GM19328 (cell line): ENCODE data around the gene DUOXA2.
"Not testable (repeated sequence)": the region's sequence is repeated elsewhere in the genome, so short reads cannot be mapped to it uniquely, and the experiment has no call there.

Experiments used
- ATAC-seq: cut with Tn5 transposase; IDR thresholded peaks from one replicate; pipeline ENCODE4 v1.9.1; 2021; ENCODE audit warnings: mild to moderate bottlenecking, moderate library complexity; ENCODE audit not compliant: unreplicated experiment

DUOXA2 gene

DNA sequence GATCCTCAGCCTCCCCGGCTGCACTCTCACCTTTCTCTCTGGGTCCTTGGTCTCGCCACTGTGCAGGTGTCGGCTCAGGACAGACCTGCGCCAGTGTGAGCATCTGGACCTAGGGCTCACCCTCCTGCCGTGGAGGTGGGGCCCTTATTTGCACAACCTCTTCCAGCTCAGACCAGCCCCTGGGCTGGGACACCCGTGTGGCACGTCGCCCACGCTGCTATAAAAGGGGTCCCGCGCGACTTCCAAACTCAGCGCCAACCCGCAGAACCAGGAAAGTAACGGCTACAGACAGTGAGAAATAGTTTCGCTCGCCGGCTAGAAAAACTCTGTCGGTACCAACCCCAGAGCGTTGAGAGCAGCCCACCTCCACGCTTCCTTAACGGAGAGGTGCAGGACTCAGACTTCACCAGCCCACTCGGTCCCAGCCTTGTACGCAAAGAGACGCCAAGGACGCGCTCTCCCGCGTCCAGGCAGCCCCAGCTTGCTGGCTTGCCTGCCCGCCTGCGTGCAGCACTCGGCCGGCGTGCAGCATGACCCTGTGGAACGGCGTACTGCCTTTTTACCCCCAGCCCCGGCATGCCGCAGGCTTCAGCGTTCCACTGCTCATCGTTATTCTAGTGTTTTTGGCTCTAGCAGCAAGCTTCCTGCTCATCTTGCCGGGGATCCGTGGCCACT is at the start of gene DUOXA2, which contains the start of gene DUOX2:
Gene DUOXA2 (plus strand): TSS at position 251 of the 675 bp plus-strand sequence. CDS start 280 bp downstream, at position 531.
Gene DUOX2 (minus strand): TSS at position 97 of the 675 bp plus-strand sequence. CDS start 761 bp downstream, outside the sequence.
- ATAC-seq = no peak

DNA sequence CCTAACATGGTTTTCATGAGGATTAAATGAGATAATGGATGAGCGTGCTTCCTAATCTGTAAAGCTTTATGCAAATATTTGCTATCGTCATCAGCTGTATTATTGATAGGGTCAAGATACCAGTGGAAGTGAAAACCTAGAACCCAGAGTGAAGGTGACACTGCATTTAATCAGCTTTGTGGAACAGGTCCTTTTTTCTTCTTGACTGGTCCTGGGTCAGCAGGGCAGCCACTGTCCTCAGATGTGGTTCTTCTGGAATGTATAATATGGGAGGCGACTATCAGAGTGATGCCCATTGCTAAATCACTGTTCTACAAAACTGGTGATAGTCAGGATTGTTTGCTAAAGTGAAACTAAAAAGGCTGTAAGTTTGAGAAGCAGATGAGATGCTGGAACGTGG is 49.7 kb upstream of the DUOXA2 start:
- ATAC-seq = no peak

DNA sequence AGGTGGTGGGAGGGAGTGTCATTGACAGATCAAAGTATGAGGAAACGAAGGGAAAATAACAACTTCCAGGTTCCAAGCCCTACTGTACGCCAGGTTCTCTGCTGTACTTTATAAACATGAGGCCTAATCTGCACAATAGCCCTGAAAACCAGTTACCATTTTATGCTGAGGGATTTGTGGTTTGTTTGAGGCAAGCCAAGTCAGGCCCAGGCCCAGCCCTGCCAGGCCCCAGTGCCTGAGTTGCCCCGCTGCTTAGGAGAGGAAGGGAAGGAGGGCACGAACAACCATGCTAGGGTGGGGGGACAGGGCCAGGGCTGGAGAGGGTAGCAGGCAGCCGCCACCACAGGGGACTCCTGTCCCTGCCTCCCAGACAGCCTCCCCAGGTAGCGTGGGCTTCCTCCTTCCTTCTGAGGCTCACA is 44.2 kb upstream of the DUOXA2 start:
- not testable (repeated sequence) for ATAC-seq

DNA sequence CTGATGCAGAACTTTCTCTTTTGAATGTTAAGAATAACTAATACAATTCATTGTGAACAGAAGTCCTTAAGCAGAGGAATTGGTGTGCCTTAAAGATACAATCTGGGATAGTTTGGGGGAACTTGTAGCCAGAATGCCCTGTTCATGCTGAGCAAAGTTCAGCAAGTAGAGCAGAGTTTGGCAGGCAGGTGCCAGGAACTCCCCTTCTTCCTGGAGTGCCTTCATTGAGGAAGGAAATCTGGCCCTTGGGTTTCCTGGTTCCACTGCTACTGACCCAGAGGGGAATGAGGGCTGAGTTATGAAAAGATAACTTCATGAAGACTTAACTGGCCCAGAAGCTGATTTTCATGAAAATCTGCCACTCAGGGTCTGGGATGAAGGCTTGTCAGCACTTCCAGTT is 40.5 kb upstream of the DUOXA2 start:
- not testable (repeated sequence) for ATAC-seq

DNA sequence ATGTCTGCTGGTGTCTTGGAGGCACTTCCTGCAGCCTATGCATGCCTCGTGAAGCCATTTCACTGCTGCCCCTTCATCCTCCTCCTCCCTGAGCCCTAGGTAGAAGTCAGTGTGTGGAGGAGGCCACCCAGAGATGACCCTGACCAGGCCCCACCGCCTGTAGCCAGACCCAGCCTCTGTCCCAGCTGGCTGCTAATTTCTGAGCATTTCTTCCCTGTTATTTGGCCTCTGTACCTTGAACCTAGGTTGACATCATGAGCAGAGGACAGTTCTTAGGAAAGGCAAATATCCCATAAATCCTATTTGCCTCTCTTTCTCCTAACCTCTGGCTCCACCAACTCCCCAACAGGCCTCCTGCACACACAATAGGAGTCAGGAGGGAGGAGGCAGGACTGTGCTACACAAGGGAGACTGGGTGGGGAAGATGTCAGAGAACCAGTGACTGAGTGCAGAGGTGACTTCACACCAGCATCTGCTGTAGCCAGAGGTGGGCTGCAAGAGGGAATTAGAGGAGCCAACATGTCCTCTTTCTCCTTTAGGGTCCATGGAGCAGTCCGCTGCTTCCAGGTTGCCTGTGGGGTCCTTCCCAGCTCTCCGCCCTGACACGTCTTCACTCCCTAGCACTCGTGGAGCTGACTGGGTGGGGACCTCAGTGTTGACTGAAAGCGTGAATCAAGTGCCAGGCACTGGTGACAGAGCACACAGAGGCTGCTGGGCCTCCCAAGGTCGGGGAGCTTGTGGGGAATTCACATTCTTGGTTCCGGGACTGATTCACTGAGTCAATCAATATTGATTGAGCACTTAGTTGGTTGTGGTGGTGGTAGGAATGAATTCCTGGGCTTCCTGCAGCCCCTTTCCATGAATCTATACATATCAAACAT is 38.4 kb upstream of the DUOXA2 start:
- not testable (repeated sequence) for ATAC-seq

DNA sequence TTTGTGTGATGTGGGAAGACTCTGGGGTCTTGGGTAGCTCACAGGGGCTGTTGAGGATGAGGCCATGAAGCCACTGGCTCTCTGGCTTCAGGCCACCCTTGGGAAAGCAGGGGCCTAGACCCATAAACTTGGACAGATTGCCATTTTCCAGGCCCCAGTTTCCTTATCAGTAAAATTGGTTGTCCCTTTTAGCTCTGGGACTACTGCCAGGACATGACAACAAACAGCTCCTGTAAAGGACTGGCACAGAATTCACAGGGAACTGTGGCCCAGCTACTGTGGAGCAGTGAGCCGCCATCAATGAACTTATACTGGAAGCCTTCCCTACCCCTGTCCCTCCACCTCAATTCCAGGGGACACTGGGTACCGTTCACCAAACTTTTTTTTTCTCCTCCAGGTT is 36.7 kb upstream of the DUOXA2 start:
- ATAC-seq = not testable (repeated sequence)

DNA sequence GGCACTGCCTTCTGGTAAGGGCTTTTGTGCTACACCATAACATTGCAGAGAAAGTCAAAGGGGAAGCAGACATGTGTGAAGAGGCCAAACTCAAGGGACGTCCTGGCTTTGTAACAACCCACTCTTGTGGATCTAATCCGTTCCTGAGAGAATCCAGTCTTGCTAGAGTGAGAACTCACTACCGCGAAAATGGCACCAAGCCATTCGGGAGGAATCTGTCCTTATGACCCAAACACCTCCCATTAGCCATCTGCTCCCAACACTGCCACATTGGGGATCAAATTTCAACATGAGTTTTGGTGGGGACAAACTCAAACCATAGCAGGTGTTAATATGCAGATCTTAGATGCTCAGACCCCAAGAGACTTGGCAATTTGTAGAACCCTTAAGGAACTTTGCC is 34.9 kb upstream of the DUOXA2 start:
- not testable (repeated sequence) for ATAC-seq

DNA sequence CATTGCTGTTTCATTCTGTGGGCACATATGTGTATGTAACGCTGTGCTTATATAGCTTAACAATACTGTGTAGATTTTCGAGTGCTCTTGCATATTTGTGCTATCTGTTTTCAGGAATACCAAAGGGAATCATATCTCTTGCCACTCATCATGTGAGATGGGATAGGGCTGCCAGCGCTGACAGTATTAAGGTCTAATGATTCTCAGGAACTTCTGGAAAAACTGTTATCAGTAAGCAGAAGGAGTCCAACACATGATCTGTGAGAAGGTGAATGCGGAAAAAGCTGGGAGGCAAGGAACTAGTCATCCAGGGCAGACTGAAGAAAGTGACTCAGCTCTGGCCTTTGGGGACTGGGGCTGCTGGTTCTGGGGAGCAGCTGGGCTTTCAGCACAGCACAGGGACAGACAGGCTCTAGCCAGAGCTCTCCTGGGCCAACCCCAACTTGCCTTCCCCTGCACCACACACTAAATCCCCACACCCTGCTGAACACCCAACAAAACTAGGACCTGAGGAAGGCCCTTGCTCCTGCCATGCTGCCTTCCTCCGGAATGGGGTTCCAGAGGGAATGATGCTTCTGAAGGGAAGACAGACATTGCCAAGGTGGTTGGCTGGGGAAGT is 34.4 kb upstream of the DUOXA2 start:
- not testable (repeated sequence) for ATAC-seq

DNA sequence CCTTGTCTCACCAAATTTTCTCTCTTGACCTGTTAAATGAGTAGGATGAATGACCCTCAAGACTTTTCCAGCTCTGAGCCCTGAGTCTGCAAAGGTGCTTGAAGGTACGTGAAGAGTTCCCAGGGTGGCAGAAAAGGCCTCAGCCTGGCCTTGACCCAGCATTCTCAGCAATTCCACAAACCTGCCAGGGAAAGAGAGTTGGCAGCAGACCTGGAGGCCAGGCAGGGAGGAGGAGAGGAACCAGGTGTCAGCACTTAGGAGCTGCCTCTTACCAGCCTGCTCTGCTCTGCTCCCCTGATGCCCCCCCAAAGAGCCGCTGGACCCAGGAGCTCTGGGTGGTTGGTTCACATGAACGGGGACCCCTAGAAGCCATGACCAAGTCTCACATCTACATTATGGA is 33.5 kb upstream of the DUOXA2 start:
- ATAC-seq = not testable (repeated sequence)

DNA sequence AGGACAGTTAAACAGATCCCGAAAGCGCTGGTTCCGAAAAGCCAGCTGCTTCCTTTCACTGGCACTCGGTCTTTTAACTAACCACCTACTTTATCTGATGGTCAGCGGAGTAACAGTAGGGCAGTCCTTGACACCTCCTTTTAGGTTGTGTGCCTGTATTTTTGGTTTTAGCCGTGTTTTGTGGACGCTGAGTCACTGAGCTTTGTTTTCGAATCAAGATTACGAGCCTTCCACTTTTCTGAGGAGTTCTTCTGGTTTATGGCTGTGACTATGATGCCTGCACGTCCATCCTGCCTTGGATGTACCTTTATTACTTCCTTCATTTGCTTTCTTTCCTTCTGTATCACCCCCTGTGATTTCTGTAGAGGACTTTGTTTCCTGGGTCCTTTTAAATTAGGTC is 31.7 kb upstream of the DUOXA2 start:
- ATAC-seq = not testable (repeated sequence)

DNA sequence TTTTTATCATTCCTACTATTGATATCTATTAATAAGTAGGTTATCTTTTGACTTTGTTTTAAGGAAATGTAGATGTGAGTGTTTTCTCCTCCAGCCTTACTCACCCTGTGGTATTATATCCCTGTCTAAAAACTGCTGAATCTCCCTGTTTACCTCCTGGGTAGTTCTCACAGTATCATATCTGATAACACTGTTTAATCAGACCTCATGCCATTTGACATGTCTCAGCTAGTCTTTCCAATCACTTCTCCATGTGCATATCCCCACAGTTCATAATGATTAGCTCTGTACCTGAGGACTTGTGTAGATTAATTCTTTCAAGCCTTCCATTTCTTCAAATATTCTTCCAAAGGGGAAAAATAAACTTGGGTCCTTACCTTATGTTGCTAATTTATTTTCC is 30.9 kb upstream of the DUOXA2 start:
- no peak for ATAC-seq

DNA sequence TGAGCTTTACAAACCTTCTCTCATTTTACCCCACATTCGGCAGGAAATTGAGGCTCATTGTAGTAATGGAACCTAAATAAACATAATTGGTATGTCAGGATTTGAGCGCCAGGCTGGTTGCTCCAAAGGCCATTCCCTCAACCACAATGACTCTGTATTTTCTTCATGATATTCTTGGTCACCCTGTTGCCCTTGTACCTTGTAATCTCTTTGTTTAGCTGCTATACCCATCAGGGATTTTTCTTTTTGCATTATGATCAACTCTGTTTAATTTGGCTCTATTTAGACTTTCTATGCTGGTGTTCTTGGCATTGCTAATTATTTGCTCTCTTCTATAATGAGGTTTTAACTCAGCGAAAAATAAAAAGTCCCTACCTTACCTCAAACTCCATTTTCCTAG is 30.0 kb upstream of the DUOXA2 start:
- no peak for ATAC-seq

DNA sequence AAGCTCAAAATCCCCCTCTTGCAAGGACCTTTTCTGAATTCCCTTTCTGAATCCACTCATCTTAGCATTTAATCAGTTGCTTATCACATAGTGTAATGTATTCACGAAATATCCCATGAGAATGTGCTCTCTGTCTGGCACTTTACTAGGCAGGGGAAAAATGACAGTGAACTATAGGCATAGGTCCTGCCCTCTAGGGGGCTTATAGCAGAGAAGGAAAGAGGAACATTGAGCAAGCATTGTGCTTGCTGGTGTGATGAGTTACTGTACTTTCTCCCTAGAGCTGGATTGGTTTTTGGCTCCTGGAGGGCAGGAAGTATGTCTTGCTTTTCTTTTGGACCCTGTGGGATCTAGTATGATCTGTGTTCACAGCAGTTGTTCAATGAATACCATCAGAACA is 26.6 kb upstream of the DUOXA2 start:
- no peak for ATAC-seq

DNA sequence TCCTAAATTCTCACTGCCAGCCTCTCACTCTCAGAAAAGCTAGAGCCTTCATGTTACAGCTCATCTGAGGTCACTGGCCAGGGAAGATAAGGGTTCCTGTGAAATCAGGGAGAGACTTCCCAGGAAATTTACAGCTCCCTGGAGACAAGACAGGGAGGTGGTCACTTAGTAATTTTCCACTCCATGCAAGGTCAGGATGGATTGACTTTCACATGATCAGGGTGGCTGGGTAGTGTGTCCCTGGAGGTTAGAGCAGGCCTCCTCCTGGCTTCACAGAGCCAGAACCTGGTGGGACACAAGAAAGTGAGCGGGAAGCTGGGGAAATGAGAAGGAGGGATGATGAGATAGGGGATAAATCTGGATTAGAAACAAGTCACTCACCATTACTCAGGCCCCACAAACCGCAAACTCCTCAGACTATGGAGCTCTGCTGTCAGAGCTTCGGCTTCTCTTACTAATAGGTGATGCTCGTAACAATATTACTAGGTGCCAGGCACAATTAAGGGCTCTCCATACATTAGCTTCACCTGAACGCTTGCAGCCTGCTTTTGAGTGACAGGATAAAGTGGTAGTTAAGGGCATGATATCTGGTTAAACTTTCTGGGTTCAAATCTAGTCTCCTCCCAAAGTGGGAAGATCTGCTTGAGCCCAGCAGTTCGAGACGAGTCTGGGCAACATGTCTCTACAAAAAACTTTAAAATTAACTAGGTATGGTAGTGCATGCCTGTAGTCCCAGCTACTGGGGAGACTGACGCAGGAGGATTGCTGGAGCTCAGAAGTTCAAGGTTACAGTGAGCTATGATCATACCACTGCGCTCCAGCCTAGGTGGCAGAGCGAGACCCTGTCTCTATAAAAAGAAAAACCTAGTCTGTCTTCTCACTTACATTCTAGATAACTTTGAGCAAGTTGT is 25.1 kb upstream of the DUOXA2 start:
- no peak for ATAC-seq

DNA sequence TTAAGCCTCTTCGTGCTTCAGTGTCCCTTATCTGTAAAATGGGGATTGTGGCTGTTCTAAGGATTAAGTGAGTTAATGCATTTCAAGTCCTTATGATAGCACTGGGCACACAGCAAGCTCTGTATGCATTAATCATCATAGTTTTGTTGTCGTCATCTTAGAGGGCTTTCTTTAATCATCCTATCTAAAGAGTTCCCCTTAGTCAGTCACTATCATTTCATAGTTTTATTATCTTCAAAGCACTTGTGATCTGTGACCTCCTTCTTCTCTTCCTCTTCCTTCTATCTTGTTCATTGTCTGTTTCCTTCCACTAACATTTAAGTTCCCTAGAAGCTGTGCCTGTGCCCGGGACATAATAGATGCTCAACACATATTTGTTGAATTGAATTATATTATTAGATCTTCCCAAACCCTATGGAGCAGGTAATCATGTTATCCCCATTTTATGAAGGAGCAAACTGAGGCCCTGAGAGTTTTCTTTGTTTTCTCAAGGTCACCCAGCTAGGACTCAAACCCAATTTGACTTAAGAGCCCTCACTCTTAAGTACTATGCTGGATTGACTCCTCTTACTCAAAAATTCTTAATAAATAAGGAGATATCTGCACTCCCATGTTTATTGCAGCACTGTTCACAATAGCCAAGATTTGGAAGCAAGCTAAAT is 24.3 kb upstream of the DUOXA2 start:
- ATAC-seq = no peak

DNA sequence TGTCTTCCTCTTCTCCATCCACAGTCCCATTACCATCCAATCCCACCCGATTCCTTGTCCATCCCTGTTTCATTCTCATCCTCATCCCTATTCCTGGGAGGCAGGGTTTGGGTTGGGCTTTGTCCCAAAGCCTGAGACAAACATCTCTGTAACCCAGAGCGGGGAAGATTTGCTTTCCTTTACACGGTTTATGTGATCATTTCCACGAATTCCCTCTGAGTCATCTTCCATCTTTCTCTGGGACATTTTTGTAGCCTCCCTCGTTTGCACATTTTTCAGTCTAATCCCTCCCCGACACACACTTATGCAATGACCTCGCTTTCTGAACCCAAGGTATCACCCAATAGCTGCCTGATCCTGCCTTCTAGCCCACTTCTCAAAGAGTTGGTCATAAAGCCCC is 23.0 kb upstream of the DUOXA2 start:
- ATAC-seq = no peak

DNA sequence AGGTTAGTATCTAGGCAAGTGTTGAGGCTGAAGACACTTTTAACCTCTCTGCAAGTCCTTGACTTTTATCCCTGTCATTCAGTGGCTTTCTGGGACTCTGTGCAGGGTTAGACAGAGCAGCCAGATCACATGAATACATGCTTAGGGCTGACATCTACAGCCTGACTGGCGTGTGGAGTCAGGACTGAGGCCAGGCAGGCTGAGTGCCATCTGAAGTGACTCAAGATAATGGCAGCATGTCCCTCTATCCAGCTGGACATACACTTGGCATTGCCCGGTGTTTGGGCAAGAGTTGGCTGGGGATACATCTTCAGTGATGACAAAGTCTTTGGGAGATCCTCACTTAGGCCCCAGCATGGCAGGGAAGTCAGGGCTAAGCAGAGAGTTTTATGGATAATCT is 22.6 kb upstream of the DUOXA2 start:
- ATAC-seq = no peak

DNA sequence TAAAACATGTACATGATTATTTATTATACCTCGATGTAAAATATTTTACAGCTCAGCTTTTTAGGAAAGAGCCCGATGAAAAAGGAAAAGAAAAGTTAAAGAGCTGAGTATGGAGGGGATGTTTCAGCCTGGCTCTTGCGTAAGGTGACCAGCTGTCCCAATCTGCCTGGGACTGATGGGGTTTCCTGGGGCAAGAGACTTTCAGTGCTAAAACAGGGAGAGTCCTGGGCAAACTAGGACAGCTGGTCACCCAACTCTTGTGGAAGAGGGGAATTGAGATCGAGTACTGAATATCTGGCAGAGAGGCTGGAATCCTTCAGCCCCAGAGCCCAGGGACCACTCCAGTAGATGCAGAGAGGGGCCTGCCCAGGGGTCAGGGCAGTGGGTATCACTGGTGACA is 21.1 kb upstream of the DUOXA2 start:
- no peak for ATAC-seq

DNA sequence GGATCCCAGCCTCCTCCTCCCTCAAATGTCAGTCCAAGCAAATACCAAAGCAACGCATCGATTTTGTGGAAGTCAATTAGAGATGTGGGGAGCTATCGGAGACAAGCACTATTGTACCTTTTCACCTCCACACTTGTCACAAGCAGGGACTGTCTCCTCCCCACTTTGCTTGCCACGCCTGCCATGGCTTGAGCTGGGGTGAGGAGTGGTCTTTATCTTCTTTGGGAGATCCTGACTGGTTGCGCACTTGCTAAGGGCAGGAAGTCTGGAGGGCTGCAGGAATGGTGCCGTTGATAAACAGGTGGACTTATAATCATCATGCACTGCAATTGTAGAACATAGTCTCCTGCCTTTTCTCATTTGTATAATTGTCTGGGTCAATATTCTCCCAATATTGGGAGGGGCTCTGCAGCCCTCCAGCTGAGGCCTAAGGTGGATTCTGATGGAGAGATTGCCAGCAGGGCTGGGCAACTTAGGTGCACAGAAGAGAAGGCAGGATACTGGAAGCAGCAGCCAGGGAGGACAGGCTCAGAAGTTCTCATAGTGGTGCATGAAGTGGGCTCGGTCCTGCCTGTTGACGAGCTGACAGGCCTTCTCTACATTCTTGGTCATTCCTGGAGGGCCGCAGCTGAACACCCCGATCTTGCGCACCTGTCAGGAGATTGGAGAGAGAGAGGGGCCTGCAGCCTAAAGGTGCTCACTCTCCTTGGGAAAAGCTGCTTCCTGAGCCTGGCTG is 20.3 kb upstream of the DUOXA2 start:
- ATAC-seq = no peak
